Osteocyte (in vitro differentiated cells): ENCODE data around the gene DHRS3. TPM values are rescaled to one million over a fixed set of nuclear protein-coding genes. Genes with fewer than 3 reads are reported as not detected.

Experiments used
- DNase-seq: peaks from one replicate; pipeline ENCODE4 v3.0.0; 2021; ENCODE audit warnings: mixed read lengths; ENCODE audit not compliant: unreplicated experiment; ENCODE audit errors: extremely low spot score
- H3K27ac Mint-ChIP-seq: one replicate; pipeline ENCODE4 v1.8.0; 2021; ENCODE audit warnings: mild to moderate bottlenecking, mixed read lengths; ENCODE audit not compliant: unreplicated experiment
- H3K27me3 Mint-ChIP-seq: one replicate; pipeline ENCODE4 v1.8.0; 2021; ENCODE audit warnings: mixed read lengths; ENCODE audit not compliant: unreplicated experiment
- H3K36me3 Mint-ChIP-seq: one replicate; pipeline ENCODE4 v1.8.0; 2021; ENCODE audit warnings: mixed read lengths; ENCODE audit not compliant: unreplicated experiment
- H3K4me1 Mint-ChIP-seq: one replicate; pipeline ENCODE4 v1.8.0; 2021; ENCODE audit warnings: mixed read lengths; ENCODE audit not compliant: unreplicated experiment
- H3K4me3 Mint-ChIP-seq: one replicate; pipeline ENCODE4 v1.8.0; 2021; ENCODE audit warnings: mild to moderate bottlenecking, moderate library complexity, mixed read lengths; ENCODE audit not compliant: unreplicated experiment
- H3K9me3 Mint-ChIP-seq: one replicate; pipeline ENCODE4 v1.8.0; 2021; ENCODE audit warnings: mixed read lengths; ENCODE audit not compliant: unreplicated experiment
- CTCF ChIP-seq: fragments of 200-600 bp; sonication (generic); IDR thresholded peaks from 2 replicates; pipeline ENCODE4 v1.5.0; 2021; ENCODE audit warnings: antibody characterized with exemption, mild to moderate bottlenecking, moderate library complexity
- total RNA-seq: library from RNA; stranded (reverse); gene quantifications from 2 replicates; pipeline ENCODE4 v1.2.1, GENCODE V29; 2021

Gene DHRS3
- total RNA-seq, 1 donor from 2014 or later: 52.5 TPM

DNA sequence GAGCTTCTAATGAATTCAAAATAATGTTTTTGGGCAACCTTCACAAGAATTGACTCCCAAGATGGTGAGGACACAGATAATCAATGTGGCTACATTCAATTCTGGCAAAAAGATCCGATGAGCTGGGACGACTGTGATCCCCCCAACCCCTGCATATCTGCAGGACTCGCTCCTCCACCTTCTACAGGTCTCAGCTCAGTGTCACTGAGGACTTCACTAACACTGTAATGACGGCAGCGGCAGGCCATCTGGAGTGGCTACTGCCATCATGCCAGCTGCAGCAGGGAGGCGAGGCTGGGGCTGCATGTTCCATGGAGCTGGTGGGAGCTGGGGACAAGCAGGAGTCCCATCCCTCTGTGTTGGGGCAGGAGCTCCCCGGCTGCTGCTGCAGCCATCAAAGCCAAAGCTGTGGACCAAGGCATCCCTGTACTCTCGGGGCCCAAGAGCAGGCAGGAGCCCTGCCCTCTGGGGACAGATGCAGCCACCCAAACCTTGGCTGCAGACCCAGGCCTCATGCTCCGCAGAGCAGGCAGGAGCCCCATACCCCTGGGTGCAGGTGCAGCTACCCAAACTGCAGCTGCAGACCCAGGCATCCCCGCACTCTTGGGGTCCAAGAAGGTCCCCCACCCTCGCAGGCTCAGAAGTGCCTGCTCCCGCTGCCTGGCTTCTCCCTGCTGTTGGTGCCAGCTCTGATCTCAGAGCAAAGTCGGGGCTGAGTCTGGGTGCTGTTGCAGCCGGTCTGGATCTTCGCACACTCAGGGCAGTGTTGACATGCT is 12.2 kb upstream of the DHRS3 start:
- Mint-ChIP-seq H3K27ac (no peak overlapping the region), H3K4me3 (no peak overlapping the region), H3K27me3 (no peaks in the 10 kb centered on the region), H3K36me3 (no peaks in the 10 kb centered on the region), H3K4me1 (peaks cover 18% of the 10 kb centered on the region), H3K9me3 (no peaks in the 10 kb centered on the region)
- TF ChIP-seq CTCF: no peak
- DNase-seq: no peak

GRCh38 chr1:12629511-12629956 is 11.5 kb upstream of the DHRS3 start:
- DNase-seq: no peak

DNA sequence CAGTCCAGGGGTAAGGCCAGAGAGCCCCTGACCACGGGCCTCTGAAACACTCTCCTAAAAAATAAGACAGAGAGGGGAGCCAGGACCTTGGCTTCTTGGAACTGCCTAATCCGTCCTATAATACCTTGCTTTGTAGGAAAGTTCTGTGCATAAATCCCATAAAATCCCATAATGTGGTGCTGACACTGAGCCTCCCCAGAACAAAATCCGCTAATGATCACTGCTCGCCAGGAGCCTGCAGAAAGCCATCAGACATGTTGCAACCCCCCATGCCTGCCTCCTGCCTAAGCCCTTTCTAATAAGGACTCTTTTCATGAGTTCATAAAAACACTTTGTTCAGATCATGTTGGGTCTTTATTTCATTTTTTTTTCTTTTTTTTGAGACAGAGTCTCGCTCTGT is 9.3 kb upstream of the DHRS3 start:
- TF ChIP-seq CTCF: no peak
- Mint-ChIP-seq H3K36me3 (peaks cover 2% of the 10 kb centered on the region), H3K27ac (no peak overlapping the region), H3K4me1 (peaks cover 23% of the 10 kb centered on the region), H3K4me3 (no peak overlapping the region), H3K9me3 (no peaks in the 10 kb centered on the region), H3K27me3 (no peaks in the 10 kb centered on the region)
- DNase-seq: no peak

More at GRCh38 chr1:12629511-12629956, 11.5 kb upstream of the DHRS3 start:
- no peak overlapping the region for H3K4me3 Mint-ChIP-seq
- no peaks in the 10 kb centered on the region for H3K9me3 Mint-ChIP-seq
- no peak overlapping the region for H3K27ac Mint-ChIP-seq
- H3K36me3 Mint-ChIP-seq: no peaks in the 10 kb centered on the region
- H3K4me1 Mint-ChIP-seq: peaks cover 15% of the 10 kb centered on the region
- no peaks in the 10 kb centered on the region for H3K27me3 Mint-ChIP-seq
- no peak for TF ChIP-seq CTCF

- no peaks in the 10 kb centered on the region for H3K27me3 Mint-ChIP-seq
- no peak overlapping the region for H3K4me3 Mint-ChIP-seq
- no peaks in the 10 kb centered on the region for H3K9me3 Mint-ChIP-seq
- no peak for DNase-seq
- no peak overlapping the region for H3K27ac Mint-ChIP-seq
- peaks cover 27% of the 10 kb centered on the region for H3K4me1 Mint-ChIP-seq
- H3K36me3 Mint-ChIP-seq: peaks cover 2% of the 10 kb centered on the region
- TF ChIP-seq CTCF: no peak
Observed at GRCh38 chr1:12626888-12627287, 8.9 kb upstream of the DHRS3 start.

DNA sequence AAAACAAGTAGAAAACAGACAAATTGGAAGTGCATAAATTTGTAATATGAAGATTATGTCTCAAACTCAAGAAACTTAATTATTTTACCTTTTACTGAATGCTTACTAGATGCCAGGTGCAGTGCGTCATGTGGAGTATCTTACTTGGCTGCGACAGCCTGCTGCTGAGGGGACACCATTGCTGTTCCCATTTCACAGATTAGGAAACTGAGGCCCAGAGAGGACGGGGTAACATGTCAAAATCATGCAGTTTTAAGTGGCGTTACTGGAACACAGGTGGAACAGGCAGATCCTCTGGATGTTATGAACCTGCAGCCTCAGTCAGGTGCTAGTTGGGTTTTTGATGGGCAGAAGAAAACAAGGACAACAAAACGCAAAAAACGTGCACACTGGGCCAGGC is 7.3 kb upstream of the DHRS3 start:
- Mint-ChIP-seq H3K27me3 (no peaks in the 10 kb centered on the region), H3K36me3 (peaks cover 2% of the 10 kb centered on the region), H3K4me3 (no peak overlapping the region), H3K27ac (no peak overlapping the region), H3K9me3 (no peaks in the 10 kb centered on the region), H3K4me1 (peaks cover 27% of the 10 kb centered on the region)
- no peak for DNase-seq
- TF ChIP-seq CTCF: no peak
